HepG2 (cell line): Measurements from ENCODE around the gene MAP3K19. TPM values are rescaled to one million over a fixed set of nuclear protein-coding genes. Genes with fewer than 3 reads are reported as not detected.
A peak's percentile ranks its signal among the peaks of the same experiment; 100 is the strongest.

ENCODE experiments used
- CHD4 ChIP-seq: fragments of 200-600 bp; sonication (generic); IDR thresholded peaks from 2 replicates; pipeline ENCODE4 v1.7.0; 2017; ENCODE audit warnings: mild to moderate bottlenecking, low read length, borderline replicate concordance
- EEA1 ChIP-seq: sonication (generic); formaldehyde crosslinking; IDR thresholded peaks from 2 replicates; pipeline ENCODE4 v1.5.1; 2020; ENCODE audit warnings: mild to moderate bottlenecking, missing genetic modification reagents, borderline replicate concordance
- NCOA5 ChIP-seq: sonication (generic); formaldehyde crosslinking; IDR thresholded peaks from 2 replicates; pipeline ENCODE4 v1.4.0; 2020; ENCODE audit warnings: missing genetic modification reagents
- NR2F6 ChIP-seq, 2 experiments: IDR thresholded peaks; 2 replicates each; pipeline ENCODE4 v1.6.1; 2016; ENCODE audit warnings: antibody characterized with exemption in 1 of 2, mild to moderate bottlenecking in 1 of 2
- NR3C1 ChIP-seq: sonication (generic); formaldehyde crosslinking; IDR thresholded peaks from 2 replicates; pipeline ENCODE4 v1.4.0; 2020; ENCODE audit warnings: missing genetic modification reagents
- ZIK1 ChIP-seq: sonication (generic); formaldehyde crosslinking; IDR thresholded peaks from 2 replicates; pipeline ENCODE4 v1.5.0; 2020; ENCODE audit warnings: mild to moderate bottlenecking, low read depth, missing genetic modification reagents, borderline replicate concordance
- ZNF143 ChIP-seq: sonication (generic); formaldehyde crosslinking; IDR thresholded peaks from 2 replicates; pipeline ENCODE4 v1.4.0; 2020; ENCODE audit warnings: missing genetic modification reagents
- ZNF546 ChIP-seq: sonication (generic); formaldehyde crosslinking; conservative IDR thresholded peaks from 2 replicates; pipeline ENCODE4 v1.8.1; 2023; ENCODE audit warnings: mild to moderate bottlenecking, missing genetic modification reagents
- ZNF552 ChIP-seq: sonication (generic); formaldehyde crosslinking; IDR thresholded peaks from 2 replicates; pipeline ENCODE4 v1.9.0; 2022; ENCODE audit warnings: missing genetic modification reagents, mild to moderate bottlenecking, borderline replicate concordance
- ZNF646 ChIP-seq: sonication (generic); formaldehyde crosslinking; IDR thresholded peaks from 2 replicates; pipeline ENCODE4 v1.9.0; 2021; ENCODE audit warnings: mild to moderate bottlenecking, missing genetic modification reagents
- ZNF672 ChIP-seq: sonication (generic); formaldehyde crosslinking; IDR thresholded peaks from 2 replicates; pipeline ENCODE4 v1.8.1; 2022; ENCODE audit warnings: missing genetic modification reagents
- ZNF772 ChIP-seq: sonication (generic); formaldehyde crosslinking; IDR thresholded peaks from 2 replicates; pipeline ENCODE4 v1.5.0; 2020; ENCODE audit warnings: mild to moderate bottlenecking, missing genetic modification reagents
- ZXDC ChIP-seq: sonication (generic); formaldehyde crosslinking; IDR thresholded peaks from 2 replicates; pipeline ENCODE4 v1.5.0; 2020; ENCODE audit warnings: mild to moderate bottlenecking, missing genetic modification reagents
- polyA plus RNA-seq, 8 experiments: library from polyadenylated mRNA; depleted of rRNA in 3 of 8; stranded (reverse) in 7 of 8; unstranded in 1 of 8; fragments of >200 nt; fragmentation: Illumina TruSeq in 4 of 8; extraction: Trizol in 4 of 8; gene quantifications; 2 replicates each; pipeline versions ENCODE4 v1.2.1 to v1.2.3, GENCODE V29; 2011 to 2016; ENCODE audit warnings: low read depth in 4 of 8, missing spikeins in 1 of 8, mixed read lengths in 1 of 8; ENCODE audit not compliant: insufficient read depth in 1 of 8
- total RNA-seq, 5 experiments: library from RNA; depleted of rRNA; stranded (reverse); fragments of >200 nt; fragmentation: Illumina TruSeq; extraction: Trizol; gene quantifications; 2 replicates each; pipeline ENCODE4 v1.2.3, GENCODE V29; 2016; ENCODE audit warnings: low read depth in 1 of 5
- TF ChIP-seq, protein P1 (sequence below): sonication (generic); formaldehyde crosslinking; IDR thresholded peaks from 2 replicates; pipeline ENCODE4 v1.4.0; 2020; ENCODE audit warnings: missing genetic modification reagents
- TF ChIP-seq, protein P2 (sequence below): sonication (generic); formaldehyde crosslinking; IDR thresholded peaks from 2 replicates; pipeline ENCODE4 v1.8.1; 2023; ENCODE audit warnings: missing genetic modification reagents, mild to moderate bottlenecking, borderline replicate concordance
- TF ChIP-seq, protein P3 (sequence below): sonication (generic); formaldehyde crosslinking; conservative IDR thresholded peaks from 2 replicates; pipeline ENCODE4 v1.8.0; 2022; ENCODE audit warnings: mild to moderate bottlenecking, moderate library complexity, missing genetic modification reagents

Gene MAP3K19
- total and polyA plus RNA-seq, 2 of the 13 experiments (the other 11 are each of a cell fraction or from before 2014, with no cell fraction given) = not detected

DNA sequence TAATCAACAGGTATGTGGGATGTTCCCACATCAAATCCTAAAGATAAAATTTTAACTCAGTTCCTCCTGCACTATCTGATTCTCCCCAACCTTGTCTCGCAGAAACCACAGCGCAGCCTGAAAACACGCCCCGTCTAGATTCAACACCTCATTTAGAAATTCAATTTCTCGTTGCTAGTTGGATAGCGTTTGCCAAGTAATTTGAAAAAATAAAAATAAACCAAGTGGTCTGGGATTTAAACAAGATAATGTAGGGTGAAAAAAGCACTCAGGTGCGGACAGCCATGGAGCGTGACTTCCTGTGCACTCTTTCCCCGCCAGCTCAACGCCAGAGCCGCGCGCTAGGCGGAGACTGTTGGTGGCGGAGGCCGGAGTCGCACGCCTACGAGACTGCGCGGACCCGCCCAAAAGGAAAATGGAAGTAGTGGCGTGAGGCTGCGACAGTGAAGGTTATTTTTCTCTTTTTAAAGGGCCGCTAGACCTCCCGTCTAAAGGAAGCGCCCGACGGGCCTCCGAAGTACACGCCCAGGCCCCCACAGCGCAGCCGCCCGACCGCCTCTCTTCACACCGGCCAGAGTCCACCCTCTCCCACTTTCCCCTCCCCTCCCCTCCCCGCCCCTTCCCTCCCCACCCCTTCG is 129.2 kb downstream of the MAP3K19 start (continued):
- TF ChIP-seq ZXDC (CRISPR knock-in tag) (no peak), ZNF772 (no peak), NR2F6 (IDR thresholded peaks at IDR 0.05) (no peak; the same call in 1 of the 2 replicates), NR2F6 (CRISPR knock-in tag; IDR thresholded peaks at IDR 0.05) (no peak), ZIK1 (no peak), NCOA5 (no peak), ZNF646 (no peak), ZNF143 (CRISPR knock-in tag) (no peak), ZNF552 (CRISPR knock-in tag) (no peak), NR3C1 (CRISPR knock-in tag) (no peak), EEA1 (no peak), CHD4 (peak; percentile 62; the same call in 1 of the 2 replicates), ZNF672 (CRISPR knock-in tag) (no peak), ZNF546 (CRISPR knock-in tag) (no peak)
- TF ChIP-seq, protein P1, sequence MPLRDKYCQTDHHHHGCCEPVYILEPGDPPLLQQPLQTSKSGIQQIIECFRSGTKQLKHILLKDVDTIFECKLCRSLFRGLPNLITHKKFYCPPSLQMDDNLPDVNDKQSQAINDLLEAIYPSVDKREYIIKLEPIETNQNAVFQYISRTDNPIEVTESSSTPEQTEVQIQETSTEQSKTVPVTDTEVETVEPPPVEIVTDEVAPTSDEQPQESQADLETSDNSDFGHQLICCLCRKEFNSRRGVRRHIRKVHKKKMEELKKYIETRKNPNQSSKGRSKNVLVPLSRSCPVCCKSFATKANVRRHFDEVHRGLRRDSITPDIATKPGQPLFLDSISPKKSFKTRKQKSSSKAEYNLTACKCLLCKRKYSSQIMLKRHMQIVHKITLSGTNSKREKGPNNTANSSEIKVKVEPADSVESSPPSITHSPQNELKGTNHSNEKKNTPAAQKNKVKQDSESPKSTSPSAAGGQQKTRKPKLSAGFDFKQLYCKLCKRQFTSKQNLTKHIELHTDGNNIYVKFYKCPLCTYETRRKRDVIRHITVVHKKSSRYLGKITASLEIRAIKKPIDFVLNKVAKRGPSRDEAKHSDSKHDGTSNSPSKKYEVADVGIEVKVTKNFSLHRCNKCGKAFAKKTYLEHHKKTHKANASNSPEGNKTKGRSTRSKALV (CRISPR knock-in tag) = no peak
- TF ChIP-seq, protein P2, sequence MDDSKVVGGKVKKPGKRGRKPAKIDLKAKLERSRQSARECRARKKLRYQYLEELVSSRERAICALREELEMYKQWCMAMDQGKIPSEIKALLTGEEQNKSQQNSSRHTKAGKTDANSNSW = 0 out of 2 replicates have a peak, but pooled peaks have one; percentile 46
- TF ChIP-seq, protein P3, sequence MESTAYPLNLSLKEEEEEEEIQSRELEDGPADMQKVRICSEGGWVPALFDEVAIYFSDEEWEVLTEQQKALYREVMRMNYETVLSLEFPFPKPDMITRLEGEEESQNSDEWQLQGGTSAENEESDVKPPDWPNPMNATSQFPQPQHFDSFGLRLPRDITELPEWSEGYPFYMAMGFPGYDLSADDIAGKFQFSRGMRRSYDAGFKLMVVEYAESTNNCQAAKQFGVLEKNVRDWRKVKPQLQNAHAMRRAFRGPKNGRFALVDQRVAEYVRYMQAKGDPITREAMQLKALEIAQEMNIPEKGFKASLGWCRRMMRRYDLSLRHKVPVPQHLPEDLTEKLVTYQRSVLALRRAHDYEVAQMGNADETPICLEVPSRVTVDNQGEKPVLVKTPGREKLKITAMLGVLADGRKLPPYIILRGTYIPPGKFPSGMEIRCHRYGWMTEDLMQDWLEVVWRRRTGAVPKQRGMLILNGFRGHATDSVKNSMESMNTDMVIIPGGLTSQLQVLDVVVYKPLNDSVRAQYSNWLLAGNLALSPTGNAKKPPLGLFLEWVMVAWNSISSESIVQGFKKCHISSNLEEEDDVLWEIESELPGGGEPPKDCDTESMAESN (CRISPR knock-in tag) = no peak
